OCI-LY7 (cell line): ENCODE results near the gene PPM1G.

Source experiments
- CTCF ChIP-seq: fragments of 200-600 bp; sonication (generic); conservative IDR thresholded peaks from 2 replicates; pipeline ENCODE4 v1.5.1; 2014; ENCODE audit warnings: mild to moderate bottlenecking, antibody characterized with exemption, low read length, moderate library complexity, mixed read lengths
- EZH2phosphoT487 ChIP-seq: fragments of 200-600 bp; sonication (generic); IDR thresholded peaks from 2 replicates; pipeline ENCODE4 v1.6.1; 2018; ENCODE audit warnings: low read depth, borderline replicate concordance, mild to moderate bottlenecking, mixed run types, antibody characterized with exemption, low read length, moderate library complexity, mixed read lengths

GRCh38 chr2:27381577-27382181 is 27.7 kb downstream of the PPM1G start:
- no peak for TF ChIP-seq EZH2phosphoT487
- no peak for TF ChIP-seq CTCF
